ENCODE results near the gene ZNF333. TPM values are rescaled to one million over a fixed set of nuclear protein-coding genes. Genes with fewer than 3 reads are reported as not detected.

Gene ZNF333
- total and polyA plus RNA-seq, 2 of the 4 experiments (the other 2 are of a cell fraction), result 9.8 to 15.1 TPM

DNA sequence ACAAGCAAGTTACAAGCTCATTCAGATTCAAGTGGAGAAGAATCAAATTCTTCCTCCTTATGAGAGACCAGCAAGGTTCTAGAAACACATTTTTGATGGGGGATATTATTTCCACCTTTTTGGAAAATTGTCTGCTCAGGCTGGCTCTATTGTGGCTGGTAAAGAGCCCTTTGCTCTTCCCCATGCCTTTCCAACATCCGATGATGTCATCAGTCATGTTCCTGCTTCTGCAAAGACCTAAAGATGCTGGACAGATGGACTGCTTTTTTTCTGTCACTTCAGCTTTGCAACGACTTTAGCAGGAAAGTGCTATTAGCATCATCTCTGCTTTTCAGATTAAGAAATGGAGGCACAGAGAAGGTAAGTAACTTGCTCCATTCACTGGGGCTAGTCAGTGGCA lies 19.4 kb upstream of the ZNF333 start:
- Histone ChIP-seq H4K91ac (ENCODE audit: insufficient read depth, low read depth, low read length) (no peak overlapping the region), H2BK120ac (ENCODE audit: low read depth, low read length) (no peak overlapping the region), H3K4me3 (ENCODE audit: insufficient read depth, low read depth, low read length) (no peak overlapping the region), H4K20me1 (ENCODE audit: insufficient read depth, low read length) (no peaks in the 10 kb centered on the region), H3K4ac (ENCODE audit: low read depth, low read length) (no peak overlapping the region), H3K9ac (ENCODE audit: low read depth, low read length) (no peak overlapping the region), H3K27ac (ENCODE audit: insufficient read depth, low read length) (no peak overlapping the region), H3K9me1 (ENCODE audit: insufficient read depth, low read length) (no peaks in the 10 kb centered on the region), H3K56ac (ENCODE audit: extremely low read depth, insufficient read depth, low read length) (no peak overlapping the region), H2AK5ac (ENCODE audit: low read depth, low read length) (no peak overlapping the region), H3K23ac (ENCODE audit: low read depth, low read length) (no peak overlapping the region), H2AK9ac (replicated peaks; ENCODE audit: low read depth, low read length, poor library complexity) (no peak overlapping the region), H4K5ac (ENCODE audit: low read depth, low read length) (no peak overlapping the region), H3K36me3 (ENCODE audit: control insufficient read depth, insufficient read depth, low read length) (no peaks in the 10 kb centered on the region), H4K8ac (ENCODE audit: low read depth in 2 of 2, low read length in 2 of 2) (no peak overlapping the region), H2AFZ (replicated peaks; ENCODE audit: low read length, poor library complexity) (no peak overlapping the region), H3K14ac (replicated peaks; ENCODE audit: low read depth, low read length) (no peak overlapping the region), H3K27me3 (ENCODE audit: control insufficient read depth, insufficient read depth, low read length) (no peaks in the 10 kb centered on the region), H3K79me1 (ENCODE audit: low read depth in 1 of 2, low read length in 2 of 2) (no peaks in the 10 kb centered on the region), H3K9me3 (ENCODE audit: control insufficient read depth, insufficient read depth, low read length) (no peaks in the 10 kb centered on the region), H2BK20ac (ENCODE audit: low read depth, low read length) (no peak overlapping the region), H2BK15ac (ENCODE audit: low read depth, low read length) (no peak overlapping the region), H3K4me1 (ENCODE audit: control insufficient read depth, insufficient read depth, low read length) (no peaks in the 10 kb centered on the region), H3K4me2 (ENCODE audit: low read depth, low read length) (no peak overlapping the region), H3K18ac (ENCODE audit: low read depth, low read length) (no peak overlapping the region), H2BK5ac (ENCODE audit: low read depth, low read length, poor library complexity, severe bottlenecking) (no peak overlapping the region)
- ChIA-PET POLR2A (ENCODE audit: unreplicated experiment) (no interaction called here), CTCF (no interaction called here)
- intact Hi-C loops (cut with micrococcal nuclease), result no loop called here
- dilution Hi-C loops (cut with HindIII; ENCODE audit: low sequenced_read_pairs, unreplicated experiment), result no loop called here
- ATAC-seq (ENCODE audit: low read depth) (no peak), DNase-seq (no peak)
- in situ Hi-C loops (cut with MboI; ENCODE audit: low sequenced_read_pairs), result no loop called here
- WGBS, 2 experiments (ENCODE audit: extremely low coverage in 2 of 2, insufficient read length in 1 of 2), result 60% methylated on average over 2 of the region's 2 CpGs; no CpG with 5 or more reads in 1 of the 2 experiments
- no peak for TF ChIP-seq RAD21 (IDR thresholded peaks at IDR 0.05; ENCODE audit: low read length)
- TF ChIP-seq, protein P1, sequence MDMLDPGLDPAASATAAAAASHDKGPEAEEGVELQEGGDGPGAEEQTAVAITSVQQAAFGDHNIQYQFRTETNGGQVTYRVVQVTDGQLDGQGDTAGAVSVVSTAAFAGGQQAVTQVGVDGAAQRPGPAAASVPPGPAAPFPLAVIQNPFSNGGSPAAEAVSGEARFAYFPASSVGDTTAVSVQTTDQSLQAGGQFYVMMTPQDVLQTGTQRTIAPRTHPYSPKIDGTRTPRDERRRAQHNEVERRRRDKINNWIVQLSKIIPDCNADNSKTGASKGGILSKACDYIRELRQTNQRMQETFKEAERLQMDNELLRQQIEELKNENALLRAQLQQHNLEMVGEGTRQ (IDR thresholded peaks at IDR 0.05; ENCODE audit: low read depth, low read length), result no peak
- no peak for TF ChIP-seq BHLHE40 (IDR thresholded peaks at IDR 0.05; ENCODE audit: low read depth, low read length)
- TF ChIP-seq, protein P2, sequence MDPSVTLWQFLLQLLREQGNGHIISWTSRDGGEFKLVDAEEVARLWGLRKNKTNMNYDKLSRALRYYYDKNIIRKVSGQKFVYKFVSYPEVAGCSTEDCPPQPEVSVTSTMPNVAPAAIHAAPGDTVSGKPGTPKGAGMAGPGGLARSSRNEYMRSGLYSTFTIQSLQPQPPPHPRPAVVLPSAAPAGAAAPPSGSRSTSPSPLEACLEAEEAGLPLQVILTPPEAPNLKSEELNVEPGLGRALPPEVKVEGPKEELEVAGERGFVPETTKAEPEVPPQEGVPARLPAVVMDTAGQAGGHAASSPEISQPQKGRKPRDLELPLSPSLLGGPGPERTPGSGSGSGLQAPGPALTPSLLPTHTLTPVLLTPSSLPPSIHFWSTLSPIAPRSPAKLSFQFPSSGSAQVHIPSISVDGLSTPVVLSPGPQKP (IDR thresholded peaks at IDR 0.05; ENCODE audit: borderline replicate concordance, low read depth, low read length), result no peak
- no peak for TF ChIP-seq NFE2L2 (IDR thresholded peaks at IDR 0.05; ENCODE audit: low read depth, low read length)
- TF ChIP-seq RCOR1 (IDR thresholded peaks at IDR 0.05; ENCODE audit: insufficient replicate concordance, low read length), result no peak
- TF ChIP-seq CEBPB (IDR thresholded peaks at IDR 0.05; ENCODE audit: low read depth, low read length), result no peak
- TF ChIP-seq CHD1 (IDR thresholded peaks at IDR 0.05; ENCODE audit: low read depth, low read length), result no peak
- no TSS peak for BruUV-seq (replicated peaks)

All from IMR-90 (cell line).